ENCODE results near the gene CRB3. TPM values are rescaled to one million over a fixed set of nuclear protein-coding genes. Genes with fewer than 3 reads are reported as not detected.
A peak's percentile ranks its signal among the peaks of the same experiment; 100 is the strongest.
"Not testable (repeated sequence)": the region's sequence is repeated elsewhere in the genome, so short reads cannot be mapped to it uniquely, and the experiment has no call there.

The CRB3 gene
- total RNA-seq, 1 experiment from 2014 or later, result 5.5 TPM

DNA sequence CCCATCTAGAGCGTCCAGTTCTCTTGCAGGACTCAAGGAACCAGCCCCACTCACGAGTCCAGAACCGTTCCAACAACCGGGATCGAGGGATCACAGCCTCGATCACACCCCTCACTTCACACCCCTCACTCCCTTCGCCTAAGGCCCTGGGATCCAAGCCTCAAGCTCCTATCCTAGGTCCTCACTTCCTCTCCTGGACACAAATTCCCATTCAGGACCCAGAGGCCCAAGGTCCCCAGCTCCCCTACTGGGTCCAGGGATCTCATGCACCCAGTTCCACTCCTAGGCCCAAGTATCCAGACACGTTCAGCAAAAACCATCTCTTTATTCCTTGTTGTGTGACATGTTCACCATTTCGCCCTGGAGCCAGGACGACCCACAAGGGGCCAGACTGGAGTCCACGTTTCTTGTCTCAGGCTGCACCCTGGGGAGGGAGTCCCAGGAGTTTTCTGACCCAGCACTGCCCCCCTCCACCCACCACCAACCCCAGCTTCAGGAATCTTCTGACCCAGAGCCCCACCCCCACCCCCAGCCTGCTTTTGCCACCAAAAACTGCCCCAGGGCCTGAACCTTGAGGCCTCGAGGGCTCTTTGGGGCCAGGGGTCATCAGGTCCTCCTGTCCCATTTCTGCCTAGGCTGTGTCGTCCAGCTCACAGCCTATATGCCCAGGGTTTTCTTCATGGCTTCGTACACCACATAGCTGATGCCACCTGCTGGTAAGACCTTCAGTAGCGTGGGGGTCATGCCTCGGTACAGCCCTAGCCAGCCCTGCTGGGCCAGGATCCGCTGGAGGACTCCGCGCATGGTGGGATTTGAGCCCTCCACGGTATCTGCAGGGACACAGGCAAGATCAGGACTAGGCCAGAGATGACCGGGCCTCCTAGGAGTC is 38.1 kb upstream of the CRB3 start:
- peaks cover 8% of the 10 kb centered on the region; the same call in 1 of the 2 replicates for H3K27me3 ChIP-seq (ENCODE audit: control insufficient read depth, insufficient read depth, low read length)
- DNase-seq, result peak; percentile 26
- no peak overlapping the region; the same call in 1 of the 2 replicates for H3K4me3 ChIP-seq (ENCODE audit: insufficient read depth, low read depth, low read length)
- peaks cover 12% of the 10 kb centered on the region for H3K36me3 ChIP-seq (replicated peaks; ENCODE audit: control insufficient read depth, insufficient read depth, low read length)

DNA sequence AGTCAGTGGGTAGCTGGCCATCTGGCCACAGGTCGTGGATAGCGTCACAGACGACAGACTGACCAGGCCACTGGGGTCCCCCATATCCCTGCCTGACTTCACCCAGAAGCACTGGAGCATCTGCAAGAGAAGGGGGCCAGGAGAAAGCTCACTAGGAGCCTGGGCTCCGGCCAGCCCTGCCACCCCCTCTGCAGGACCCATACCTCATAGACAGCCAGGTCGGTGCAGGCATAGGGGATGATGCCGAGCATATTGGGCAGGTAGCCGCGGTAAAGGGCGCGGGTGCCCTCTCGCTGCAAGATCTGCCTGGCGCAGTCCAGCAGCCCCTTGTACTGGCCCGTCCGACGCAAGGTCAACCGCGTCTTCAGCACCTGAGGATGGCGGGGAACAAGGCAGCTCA is 36.9 kb upstream of the CRB3 start:
- Histone ChIP-seq H3K4me3 (ENCODE audit: insufficient read depth, low read depth, low read length) (no peak overlapping the region), H3K27me3 (ENCODE audit: control insufficient read depth, insufficient read depth, low read length) (peaks cover 8% of the 10 kb centered on the region; the same call in 1 of the 2 replicates), H3K36me3 (replicated peaks; ENCODE audit: control insufficient read depth, insufficient read depth, low read length) (peaks cover 3% of the 10 kb centered on the region)
- DNase-seq, result no peak

DNA sequence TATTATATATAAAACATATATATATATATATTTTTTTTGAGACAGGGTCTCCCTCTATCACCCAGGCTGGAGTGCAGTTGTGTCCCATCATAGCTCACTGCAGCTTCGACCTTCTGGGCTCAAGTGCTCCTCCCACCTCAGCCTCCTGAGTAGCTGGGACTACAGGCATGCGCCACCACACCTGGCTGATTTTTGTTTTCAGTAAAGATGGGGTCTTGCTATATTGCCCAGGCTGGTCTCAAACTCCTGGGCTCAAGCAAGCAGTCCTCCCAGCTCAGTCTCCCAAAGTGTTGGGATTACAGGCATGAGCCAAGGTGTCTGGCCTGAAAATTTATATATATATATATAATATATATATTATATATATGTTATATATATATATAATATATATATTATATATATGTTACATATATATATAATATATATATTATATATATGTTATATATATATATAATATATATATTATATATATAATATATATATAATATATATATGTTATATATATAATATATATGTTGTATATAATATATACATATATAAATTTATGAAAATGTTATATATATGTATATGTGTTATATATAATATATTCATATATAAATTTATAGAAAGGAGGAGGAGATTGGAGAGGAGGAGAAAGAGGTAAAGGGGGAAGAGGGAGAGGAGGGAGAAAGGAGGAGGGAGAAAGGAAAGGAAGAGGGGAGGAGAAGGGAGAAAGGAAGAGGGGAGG is 35.2 kb upstream of the CRB3 start:
- not testable (repeated sequence) for H3K36me3 ChIP-seq (replicated peaks; ENCODE audit: control insufficient read depth, insufficient read depth, low read length); H3K4me3 ChIP-seq (ENCODE audit: insufficient read depth, low read depth, low read length); DNase-seq; H3K27me3 ChIP-seq (ENCODE audit: control insufficient read depth, insufficient read depth, low read length)

DNA sequence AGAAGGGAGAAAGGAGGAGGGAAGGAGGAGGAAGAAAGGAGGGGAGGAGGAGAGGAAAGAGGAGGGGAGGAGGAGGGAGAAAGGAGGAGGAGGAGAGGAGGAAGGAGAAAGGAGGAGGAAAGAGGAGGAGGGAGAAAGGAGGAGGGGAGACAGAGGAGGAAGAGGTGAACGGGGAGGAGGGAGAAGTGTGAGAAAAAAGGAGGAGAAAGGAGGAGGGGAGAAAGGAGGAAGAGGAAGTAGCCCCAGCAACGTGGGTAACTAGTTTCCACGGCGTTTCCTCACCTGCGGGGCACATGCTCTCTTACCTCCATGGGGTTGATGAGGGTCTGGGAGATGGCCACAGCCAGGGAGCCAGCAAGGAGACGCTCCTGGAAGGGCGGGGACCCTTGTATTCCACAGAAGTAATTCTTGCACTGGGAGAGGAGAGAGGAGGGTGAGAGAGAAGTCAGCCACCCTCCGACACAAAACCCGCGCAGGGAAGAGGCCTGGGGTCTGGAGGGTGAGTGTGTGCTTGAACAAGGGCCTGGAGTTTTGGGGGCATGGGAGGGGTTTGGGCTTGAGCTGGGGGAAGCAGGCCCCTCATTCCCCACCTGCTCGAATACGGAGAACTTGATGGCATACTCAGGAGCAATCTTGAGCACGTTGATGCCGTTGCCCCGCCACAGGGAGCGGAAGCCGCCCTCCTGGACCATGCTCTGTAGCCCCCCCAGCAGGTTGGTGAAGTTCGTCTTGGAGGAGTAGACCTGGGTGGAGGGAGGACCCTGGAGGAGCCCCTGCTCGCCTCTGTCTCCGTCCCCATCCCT is 34.5 kb upstream of the CRB3 start:
- peak; percentile 56 for DNase-seq
- Histone ChIP-seq H3K36me3 (replicated peaks; ENCODE audit: control insufficient read depth, insufficient read depth, low read length) (no peaks in the 10 kb centered on the region), H3K4me3 (ENCODE audit: insufficient read depth, low read depth, low read length) (no peak overlapping the region; the same call in 1 of the 2 replicates), H3K27me3 (ENCODE audit: control insufficient read depth, insufficient read depth, low read length) (peaks cover 8% of the 10 kb centered on the region; the same call in 1 of the 2 replicates)

DNA sequence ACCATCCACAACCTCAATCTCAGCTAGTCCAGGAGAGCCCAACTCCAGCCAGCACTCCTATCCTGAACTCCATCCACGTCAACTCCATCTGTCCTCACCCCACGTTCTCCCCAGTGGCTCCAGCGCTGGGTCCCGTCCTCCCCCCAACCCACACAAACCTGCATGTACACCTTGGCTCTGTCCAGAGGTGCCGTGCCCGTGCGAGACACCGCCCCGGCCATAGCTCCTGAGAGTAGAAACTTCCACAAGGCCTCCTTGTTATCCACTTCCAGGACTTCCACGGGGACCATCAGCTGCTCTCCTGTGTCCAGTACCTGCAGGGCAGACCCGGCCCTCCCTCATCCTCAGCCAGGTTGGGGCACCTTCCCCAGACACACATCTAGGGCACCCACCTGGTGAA is 32.2 kb upstream of the CRB3 start:
- DNase-seq, result no peak
- no peaks in the 10 kb centered on the region for H3K36me3 ChIP-seq (replicated peaks; ENCODE audit: control insufficient read depth, insufficient read depth, low read length)
- H3K4me3 ChIP-seq (ENCODE audit: insufficient read depth, low read depth, low read length), result no peak overlapping the region
- H3K27me3 ChIP-seq (ENCODE audit: control insufficient read depth, insufficient read depth, low read length), result peaks cover 8% of the 10 kb centered on the region; the same call in 1 of the 2 replicates

DNA sequence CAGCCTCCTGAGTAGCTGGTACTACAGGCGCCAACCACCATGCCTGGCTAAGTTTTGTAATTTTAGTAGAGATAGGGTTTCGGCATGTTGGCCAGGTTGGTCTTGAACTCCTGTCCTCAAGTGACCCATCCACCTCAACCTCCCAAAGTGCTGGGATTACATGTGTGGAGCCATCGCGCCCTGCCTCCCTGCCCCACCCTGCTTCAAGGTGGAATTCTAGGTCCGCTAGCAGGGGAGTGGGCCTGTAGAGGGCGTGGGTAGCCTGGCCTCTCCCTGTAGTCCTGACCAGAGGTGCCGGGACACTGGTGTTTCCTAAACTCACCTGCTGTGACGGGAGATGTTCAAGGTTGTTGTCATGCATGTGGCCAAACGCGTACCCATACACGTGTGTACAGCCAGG is 30.9 kb upstream of the CRB3 start:
- peaks cover 8% of the 10 kb centered on the region; the same call in 1 of the 2 replicates for H3K27me3 ChIP-seq (ENCODE audit: control insufficient read depth, insufficient read depth, low read length)
- no peak overlapping the region for H3K4me3 ChIP-seq (ENCODE audit: insufficient read depth, low read depth, low read length)
- DNase-seq, result no peak

DNA sequence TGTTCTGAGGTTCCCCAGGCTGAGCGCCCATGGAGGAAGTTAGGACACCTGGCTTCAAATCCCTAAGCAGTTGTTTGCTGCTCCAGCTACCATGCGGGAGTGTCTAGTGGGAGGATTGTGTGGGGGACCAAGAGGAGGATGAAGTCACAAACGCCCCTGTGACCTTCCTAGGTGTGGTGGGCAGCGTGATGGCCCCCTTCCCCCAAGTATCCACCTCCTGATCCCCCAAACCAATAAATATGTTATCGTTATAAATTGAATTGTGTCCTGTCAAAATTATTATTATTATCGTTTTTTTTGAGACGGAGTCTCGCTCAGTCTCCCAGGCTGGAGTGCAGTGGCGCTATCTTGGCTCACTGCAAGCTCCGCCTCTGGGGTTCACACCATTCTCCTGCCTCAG is 30.4 kb upstream of the CRB3 start, which contains the start of gene SLC25A41:
SLC25A41 (minus strand) TSS at position 101 of the 400 bp plus-strand sequence; CDS start at position 31, 70 bp downstream.
- peaks cover 8% of the 10 kb centered on the region; the same call in 1 of the 2 replicates for H3K27me3 ChIP-seq (ENCODE audit: control insufficient read depth, insufficient read depth, low read length)
- H3K36me3 ChIP-seq (replicated peaks; ENCODE audit: control insufficient read depth, insufficient read depth, low read length), result no peaks in the 10 kb centered on the region
- no peak within 1 kb of the TSS for H3K4me3 ChIP-seq (ENCODE audit: insufficient read depth, low read depth, low read length)
- DNase-seq, result no peak

More for the DNA sequence above, 30.9 kb upstream of the CRB3 start:
- no peaks in the 10 kb centered on the region for H3K36me3 ChIP-seq (replicated peaks; ENCODE audit: control insufficient read depth, insufficient read depth, low read length)

DNA sequence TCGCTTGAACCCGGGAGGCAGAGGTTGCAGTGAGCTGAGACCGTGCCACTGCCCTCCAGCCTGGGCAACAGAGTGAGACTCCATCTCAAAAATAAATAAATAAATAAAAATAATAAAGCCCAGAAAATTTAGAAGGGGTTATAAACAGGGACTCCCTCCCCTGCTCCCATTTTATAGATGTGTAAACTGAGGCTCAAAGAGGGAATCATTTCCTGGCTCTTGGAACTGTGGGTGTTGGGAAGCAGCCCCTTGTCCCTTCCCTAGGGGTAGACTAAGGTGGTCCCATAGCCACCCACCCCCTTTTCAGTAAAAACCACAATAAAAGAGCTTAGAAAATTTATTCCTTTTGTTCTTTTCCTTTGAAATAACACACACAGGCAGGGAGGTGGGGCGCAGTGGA is 24.3 kb upstream of the CRB3 start:
- Histone ChIP-seq H3K27me3 (ENCODE audit: control insufficient read depth, insufficient read depth, low read length) (no peaks in the 10 kb centered on the region; the same call in 1 of the 2 replicates), H3K36me3 (replicated peaks; ENCODE audit: control insufficient read depth, insufficient read depth, low read length) (no peaks in the 10 kb centered on the region), H3K4me3 (ENCODE audit: insufficient read depth, low read depth, low read length) (no peak overlapping the region)
- no peak for DNase-seq

DNA sequence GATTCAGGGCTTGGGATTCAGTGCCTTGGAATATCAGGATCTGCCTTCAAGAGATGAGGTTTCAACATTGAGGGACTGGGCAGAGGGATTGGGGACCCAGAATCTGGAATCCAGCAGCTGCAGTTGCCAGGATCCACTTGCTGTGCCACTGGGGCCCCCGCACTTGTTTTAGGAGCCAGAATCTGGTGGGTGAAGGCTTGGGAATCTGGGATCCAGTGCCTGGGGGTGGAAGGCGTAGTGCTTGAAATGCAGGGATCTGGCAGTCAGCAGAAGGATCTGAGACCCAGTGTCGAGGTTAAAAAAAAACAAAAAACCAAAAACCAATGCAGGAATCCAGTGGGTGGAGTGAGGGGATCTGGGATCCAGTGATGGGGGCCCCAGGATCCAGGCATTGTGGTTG is 23.2 kb upstream of the CRB3 start:
- Histone ChIP-seq H3K27me3 (ENCODE audit: control insufficient read depth, insufficient read depth, low read length) (no peaks in the 10 kb centered on the region; the same call in 1 of the 2 replicates), H3K36me3 (replicated peaks; ENCODE audit: control insufficient read depth, insufficient read depth, low read length) (no peaks in the 10 kb centered on the region), H3K4me3 (ENCODE audit: insufficient read depth, low read depth, low read length) (no peak overlapping the region)
- no peak for DNase-seq

DNA sequence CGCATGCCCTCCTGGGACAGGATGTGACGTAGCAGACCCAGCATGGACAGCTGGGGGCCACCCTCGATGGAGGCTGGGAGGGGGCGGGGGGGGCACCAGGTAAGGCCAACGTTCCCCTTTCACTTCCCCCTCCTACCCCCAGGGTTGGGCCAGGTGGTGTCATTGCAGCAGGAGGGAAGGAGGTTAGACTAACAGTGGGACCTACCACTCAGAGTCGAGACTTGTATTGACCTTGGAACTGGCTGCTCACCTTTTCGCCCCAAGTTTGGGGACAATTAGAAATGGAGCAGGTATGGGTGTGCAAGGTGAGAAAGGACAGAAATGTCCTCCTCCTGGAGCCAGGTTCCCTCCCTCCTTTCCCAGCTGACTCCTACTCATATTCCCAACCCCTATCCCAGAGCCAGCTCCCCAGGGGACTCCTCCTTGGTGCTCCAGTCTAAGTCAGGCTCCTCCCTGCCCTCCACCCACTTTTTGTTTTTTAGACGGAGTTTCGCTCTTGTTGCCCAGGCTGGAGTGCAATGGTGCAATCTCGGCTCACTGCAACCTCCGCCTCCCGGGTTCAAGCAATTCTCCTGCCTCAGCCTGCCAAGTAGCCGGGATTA is 21.9 kb upstream of the CRB3 start:
- H3K4me3 ChIP-seq (ENCODE audit: insufficient read depth, low read depth, low read length), result no peak overlapping the region
- H3K36me3 ChIP-seq (replicated peaks; ENCODE audit: control insufficient read depth, insufficient read depth, low read length), result no peaks in the 10 kb centered on the region
- DNase-seq, result peak; percentile 29
- no peaks in the 10 kb centered on the region; the same call in 1 of the 2 replicates for H3K27me3 ChIP-seq (ENCODE audit: control insufficient read depth, insufficient read depth, low read length)

DNA sequence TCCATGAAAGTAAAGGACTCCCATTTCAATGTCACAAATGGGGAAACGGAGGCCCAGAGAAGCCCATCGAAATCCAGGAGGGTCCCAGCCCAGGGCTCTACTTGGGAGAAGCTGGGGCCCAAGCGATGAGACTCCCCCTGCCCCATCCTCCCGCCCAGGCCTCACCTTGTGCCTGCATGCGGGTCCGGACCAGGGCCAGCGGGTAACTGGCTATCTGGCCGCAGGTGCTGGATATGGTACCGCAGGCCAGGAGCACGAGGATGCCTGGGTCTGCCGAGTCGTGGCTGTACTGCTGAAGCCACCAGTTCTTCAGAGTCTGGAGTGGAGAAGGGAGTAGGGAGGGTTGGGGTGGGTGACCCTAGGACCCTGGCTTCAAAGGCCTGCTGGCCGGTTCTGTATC is 20.1 kb upstream of the CRB3 start:
- no peak overlapping the region for H3K4me3 ChIP-seq (ENCODE audit: insufficient read depth, low read depth, low read length)
- H3K27me3 ChIP-seq (ENCODE audit: control insufficient read depth, insufficient read depth, low read length), result no peaks in the 10 kb centered on the region; the same call in 1 of the 2 replicates
- DNase-seq, result peak; percentile 10
- H3K36me3 ChIP-seq (replicated peaks; ENCODE audit: control insufficient read depth, insufficient read depth, low read length), result no peaks in the 10 kb centered on the region

DNA sequence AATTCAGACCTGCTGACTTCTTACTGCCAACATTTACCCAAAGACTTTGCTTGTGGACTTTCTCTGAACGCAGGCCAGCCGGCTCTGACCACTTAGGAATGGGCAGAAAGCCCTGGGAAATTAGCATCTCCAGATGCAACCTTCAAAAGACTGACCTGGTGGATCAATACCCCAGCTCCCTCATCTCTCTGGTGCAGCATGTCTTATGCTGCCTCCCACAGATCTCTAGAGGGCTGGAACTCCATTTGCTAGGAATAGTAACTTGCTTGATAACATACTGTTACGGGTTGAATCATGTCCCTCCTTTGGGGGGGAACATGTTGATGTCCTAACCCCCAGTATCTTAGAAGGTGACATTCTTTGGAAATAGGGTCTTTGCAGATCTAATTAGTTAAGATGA is 17.6 kb upstream of the CRB3 start:
- Histone ChIP-seq H3K4me3 (ENCODE audit: insufficient read depth, low read depth, low read length) (no peak overlapping the region), H3K36me3 (replicated peaks; ENCODE audit: control insufficient read depth, insufficient read depth, low read length) (no peaks in the 10 kb centered on the region), H3K27me3 (ENCODE audit: control insufficient read depth, insufficient read depth, low read length) (no peaks in the 10 kb centered on the region)
- DNase-seq, result no peak

DNA sequence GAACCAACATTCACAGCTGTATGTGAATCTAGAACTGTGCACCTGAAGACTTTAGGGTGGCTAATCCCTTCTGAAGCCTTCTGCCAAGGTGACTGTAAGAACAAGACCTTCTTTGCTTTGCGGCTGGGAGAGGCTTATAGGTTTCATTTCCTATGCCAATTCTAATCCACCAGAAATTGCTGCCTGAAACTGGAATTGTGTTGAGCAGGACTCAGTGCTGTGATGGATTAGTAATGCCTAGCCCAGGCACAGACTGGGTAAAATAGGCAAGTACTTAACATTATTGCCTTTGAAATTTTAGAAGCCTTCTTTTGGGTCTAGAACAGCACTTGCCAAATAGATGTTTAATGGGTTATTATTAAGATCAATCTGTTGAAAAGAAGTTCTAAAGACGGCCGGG is 16.0 kb upstream of the CRB3 start:
- H3K27me3 ChIP-seq (ENCODE audit: control insufficient read depth, insufficient read depth, low read length), result no peaks in the 10 kb centered on the region
- no peak for DNase-seq
- H3K36me3 ChIP-seq (replicated peaks; ENCODE audit: control insufficient read depth, insufficient read depth, low read length), result no peaks in the 10 kb centered on the region
- no peak overlapping the region for H3K4me3 ChIP-seq (ENCODE audit: insufficient read depth, low read depth, low read length)

DNA sequence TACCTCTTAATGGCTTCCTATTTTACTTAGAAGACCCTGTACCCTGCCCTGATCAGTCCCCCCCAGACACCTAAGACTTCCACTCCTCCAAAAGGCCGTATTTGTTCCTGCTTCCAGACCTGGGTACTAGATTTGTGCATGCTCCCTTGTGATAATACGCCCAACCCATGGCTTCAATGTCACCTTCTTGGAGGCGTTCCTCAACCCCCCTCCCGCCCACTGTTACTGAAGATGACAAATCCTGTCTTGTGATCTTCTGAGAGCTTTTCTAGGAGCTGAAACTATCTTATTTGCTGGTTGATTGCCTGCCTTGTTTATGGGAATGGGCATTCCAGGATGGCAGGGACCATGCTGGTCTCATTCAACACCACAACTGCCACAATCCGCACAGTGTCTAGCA is 13.9 kb upstream of the CRB3 start:
- H3K4me3 ChIP-seq (ENCODE audit: insufficient read depth, low read depth, low read length), result no peak overlapping the region
- peaks cover 3% of the 10 kb centered on the region for H3K36me3 ChIP-seq (replicated peaks; ENCODE audit: control insufficient read depth, insufficient read depth, low read length)
- DNase-seq, result no peak
- no peaks in the 10 kb centered on the region for H3K27me3 ChIP-seq (ENCODE audit: control insufficient read depth, insufficient read depth, low read length)

Measured in H7 (cell line).